CD4-positive, alpha-beta T cell (primary cell): ENCODE data around the gene FAM107B. TPM values are rescaled to one million over a fixed set of nuclear protein-coding genes. Genes with fewer than 3 reads are reported as not detected.

Experiments
- ATAC-seq: fragments of 200-7000 bp; cut with Tn5 transposase; one replicate; pipeline ENCODE4 v1.10.0; 2022; ENCODE audit warnings: mild to moderate bottlenecking; ENCODE audit not compliant: poor library complexity
- CTCF ChIA-PET: fragments of 350-600 bp; sonication (Branson Sonifier 250); formaldehyde crosslinking; loops from one replicate; lab custom pipeline; 2021; ENCODE audit warnings: antibody characterized with exemption, inconsistent platforms; lab: Charles Lee
- POLR2A ChIA-PET: fragments of 350-600 bp; sonication (Branson Sonifier 250); formaldehyde crosslinking; loops from one replicate; lab custom pipeline; 2021; ENCODE audit warnings: antibody characterized with exemption, inconsistent platforms; lab: Charles Lee
- DNase-seq, 14 experiments: peaks; one replicate each; pipeline ENCODE4 v3.0.0-alpha.2; 2013 to 2020; ENCODE audit warnings: mixed read lengths in 2 of 14
- H3K27ac ChIP-seq, 2 donors: one replicate each; pipeline versions ENCODE4 v1.5.1 to v1.7.0; 2013; ENCODE audit warnings: low read length in 2 of 2, low read depth in 1 of 2, mild to moderate bottlenecking in 1 of 2
- H3K27me3 ChIP-seq, 2 experiments: 1 replicate in 1 of 2; 2 replicates in 1 of 2; pipeline versions ENCODE4 v1.6.1 to v1.7.0; 2013; ENCODE audit warnings: low read length in 2 of 2, control low read depth in 1 of 2, mild to moderate bottlenecking in 1 of 2, moderate library complexity in 1 of 2; ENCODE audit not compliant: insufficient read depth in 2 of 2, control insufficient read depth in 1 of 2
- H3K36me3 ChIP-seq: one replicate; pipeline ENCODE4 v1.6.1; 2013; ENCODE audit warnings: low read length, control low read depth; ENCODE audit not compliant: insufficient read depth
- H3K4me1 ChIP-seq: one replicate; pipeline ENCODE4 v1.6.1; 2013; ENCODE audit warnings: low read length, control low read depth; ENCODE audit not compliant: insufficient read depth
- H3K4me3 ChIP-seq: one replicate; pipeline ENCODE4 v1.5.1; 2013; ENCODE audit warnings: mild to moderate bottlenecking, low read length, moderate library complexity
- H3K9me3 ChIP-seq, 2 experiments: 1 replicate in 1 of 2; 2 replicates in 1 of 2; pipeline versions ENCODE4 v1.6.1 to v1.7.0; 2013; ENCODE audit warnings: low read length in 2 of 2, mild to moderate bottlenecking in 2 of 2, control low read depth in 1 of 2, moderate library complexity in 1 of 2; ENCODE audit not compliant: control insufficient read depth in 1 of 2, insufficient read depth in 1 of 2
- H3K27ac Mint-ChIP-seq: one replicate; pipeline ENCODE4 v1.8.0; 2020; ENCODE audit warnings: mixed read lengths
- H3K27me3 Mint-ChIP-seq: one replicate; pipeline ENCODE4 v1.8.0; 2021; ENCODE audit warnings: mixed read lengths
- H3K36me3 Mint-ChIP-seq: one replicate; pipeline ENCODE4 v1.8.0; 2021; ENCODE audit warnings: low read depth, mixed read lengths
- H3K4me1 Mint-ChIP-seq: one replicate; pipeline ENCODE4 v1.8.0; 2021; ENCODE audit warnings: low read depth, mixed read lengths
- H3K4me3 Mint-ChIP-seq: one replicate; pipeline ENCODE4 v1.8.0; 2020; ENCODE audit warnings: mild to moderate bottlenecking, mixed read lengths
- H3K9me3 Mint-ChIP-seq: one replicate; pipeline ENCODE4 v1.8.0; 2020; ENCODE audit warnings: mixed read lengths
- intact Hi-C, 2 experiments: fragments of 100-400 bp; cut with DNase I in 1 of 2; cut with micrococcal nuclease in 1 of 2; formaldehyde crosslinking; loops; one replicate each; pipeline versions ENCODE4 v1.15.1 to v1.9.0; 2023 to 2025; cut with DNase I, micrococcal nuclease
- total RNA-seq, 174 experiments: library from RNA in 2 of 174; stranded (reverse) in 2 of 174; gene quantifications; one replicate each; pipeline ENCODE4 v1.2.3 and lab custom pipeline; 2021 to 2026
- TF ChIP-seq, protein P1 (sequence below): fragments of 200-600 bp; IDR thresholded peaks from one replicate; pipeline ENCODE4 v1.8.0; 2022; ENCODE audit warnings: antibody characterized with exemption, mild to moderate bottlenecking

The FAM107B gene
- total RNA-seq, 2 experiments from 2014 or later = 261 to 262 TPM

GRCh38 chr10:14552015-14552414 lies 222.7 kb downstream of the FAM107B start:
- Histone ChIP-seq H3K27ac (peak overlapping the region in 1 of 2 donors; percentile 18), H3K27me3 (no peaks in the 10 kb centered on the region), H3K36me3 (peaks cover 35% of the 10 kb centered on the region), H3K4me3 (no peak overlapping the region), H3K9me3 (no peaks in the 10 kb centered on the region), H3K4me1 (peaks cover 75% of the 10 kb centered on the region)
- POLR2A ChIA-PET = interaction anchor here (1.0 to 3.2 kb wide), 3 partner anchors 10 to 31 kb away, joined by 3 to 11 read pairs (median 5); no protein-coding TSS in a partner anchor
- intact Hi-C loops = loop anchor here in 1 of 2 experiments (10.0 kb wide), 1 partner anchor 547 kb away; no protein-coding TSS in a partner anchor
- Mint-ChIP-seq H3K27ac (peak overlapping the region; percentile 98), H3K4me3 (peak overlapping the region; percentile 16), H3K36me3 (peaks cover 89% of the 10 kb centered on the region), H3K27me3 (no peaks in the 10 kb centered on the region), H3K4me1 (peaks cover 99% of the 10 kb centered on the region), H3K9me3 (no peaks in the 10 kb centered on the region)
- ATAC-seq (no peak), DNase-seq (no peak)
- TF ChIP-seq, protein P1, sequence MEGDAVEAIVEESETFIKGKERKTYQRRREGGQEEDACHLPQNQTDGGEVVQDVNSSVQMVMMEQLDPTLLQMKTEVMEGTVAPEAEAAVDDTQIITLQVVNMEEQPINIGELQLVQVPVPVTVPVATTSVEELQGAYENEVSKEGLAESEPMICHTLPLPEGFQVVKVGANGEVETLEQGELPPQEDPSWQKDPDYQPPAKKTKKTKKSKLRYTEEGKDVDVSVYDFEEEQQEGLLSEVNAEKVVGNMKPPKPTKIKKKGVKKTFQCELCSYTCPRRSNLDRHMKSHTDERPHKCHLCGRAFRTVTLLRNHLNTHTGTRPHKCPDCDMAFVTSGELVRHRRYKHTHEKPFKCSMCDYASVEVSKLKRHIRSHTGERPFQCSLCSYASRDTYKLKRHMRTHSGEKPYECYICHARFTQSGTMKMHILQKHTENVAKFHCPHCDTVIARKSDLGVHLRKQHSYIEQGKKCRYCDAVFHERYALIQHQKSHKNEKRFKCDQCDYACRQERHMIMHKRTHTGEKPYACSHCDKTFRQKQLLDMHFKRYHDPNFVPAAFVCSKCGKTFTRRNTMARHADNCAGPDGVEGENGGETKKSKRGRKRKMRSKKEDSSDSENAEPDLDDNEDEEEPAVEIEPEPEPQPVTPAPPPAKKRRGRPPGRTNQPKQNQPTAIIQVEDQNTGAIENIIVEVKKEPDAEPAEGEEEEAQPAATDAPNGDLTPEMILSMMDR = no peak
- CTCF ChIA-PET = no interaction called here

GRCh38 chr10:14550471-14550981 lies 224.2 kb downstream of the FAM107B start:
- Histone ChIP-seq H3K27me3 (no peaks in the 10 kb centered on the region), H3K36me3 (peaks cover 38% of the 10 kb centered on the region), H3K4me1 (peaks cover 68% of the 10 kb centered on the region), H3K9me3 (no peaks in the 10 kb centered on the region), H3K4me3 (no peak overlapping the region), H3K27ac (peak overlapping the region in 1 of 2 donors; percentile 26)
- intact Hi-C loops = loop anchor here in 1 of 2 experiments (10.0 kb wide), 1 partner anchor 546 kb away; no protein-coding TSS in a partner anchor
- ATAC-seq (no peak), DNase-seq (no peak)
- Mint-ChIP-seq H3K36me3 (peaks cover 89% of the 10 kb centered on the region), H3K9me3 (no peaks in the 10 kb centered on the region), H3K4me1 (peaks cover 99% of the 10 kb centered on the region), H3K27ac (peak overlapping the region; percentile 98), H3K27me3 (no peaks in the 10 kb centered on the region), H3K4me3 (peak overlapping the region; percentile 62)
- CTCF ChIA-PET = interaction anchor here (0.8 kb wide), 1 partner anchor 32 kb away, joined by 3 read pairs; no protein-coding TSS in a partner anchor
- TF ChIP-seq, protein P1 = no peak
- POLR2A ChIA-PET = interaction anchor here (1.0 to 3.2 kb wide), 3 partner anchors 19 to 33 kb away, joined by 3 to 11 read pairs (median 3); no protein-coding TSS in a partner anchor

DNA sequence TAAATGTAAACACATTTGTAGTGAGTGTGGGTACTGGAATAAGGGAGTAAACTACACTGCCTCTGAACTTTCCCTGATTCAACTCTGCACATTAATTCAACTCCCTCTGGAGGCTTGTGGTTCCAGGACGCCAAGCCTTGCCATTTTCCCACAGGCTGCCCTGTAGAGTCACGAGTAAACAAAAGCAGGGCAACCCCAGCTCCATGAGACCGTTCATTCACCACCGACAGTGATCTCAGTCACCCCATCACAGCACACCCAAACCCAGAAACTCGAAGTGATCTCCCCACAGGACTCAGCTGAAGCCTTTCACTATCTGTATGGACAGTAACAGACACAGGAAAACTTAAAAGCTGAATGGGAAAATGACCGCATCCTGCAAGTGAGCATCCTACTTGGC lies 225.2 kb downstream of the FAM107B start:
- Histone ChIP-seq H3K27me3 (no peaks in the 10 kb centered on the region), H3K9me3 (no peaks in the 10 kb centered on the region), H3K4me3 (no peak overlapping the region), H3K4me1 (peaks cover 73% of the 10 kb centered on the region), H3K27ac (no peak overlapping the region), H3K36me3 (peaks cover 42% of the 10 kb centered on the region)
- Mint-ChIP-seq H3K27me3 (no peaks in the 10 kb centered on the region), H3K36me3 (peaks cover 90% of the 10 kb centered on the region), H3K4me1 (peaks cover 99% of the 10 kb centered on the region), H3K9me3 (no peaks in the 10 kb centered on the region), H3K4me3 (no peak overlapping the region), H3K27ac (peak overlapping the region; percentile 98)
- ChIA-PET POLR2A (interaction anchor here (0.5 to 3.6 kb wide), 4 partner anchors 25 to 288 kb away, joined by 3 to 11 read pairs (median 3); partner anchors contain the start of genes CDNF, HSPA14 and MSANTD7), CTCF (no interaction called here)
- intact Hi-C loops = loop anchor here (10.0 kb wide), 1 partner anchor 765 kb away; no protein-coding TSS in a partner anchor
- TF ChIP-seq, protein P1 = no peak
- ATAC-seq (no peak), DNase-seq (no peak)
